Adipocyte (in vitro differentiated cells): ENCODE data around the gene DIAPH3.

Experiments used
- DNase-seq: peaks from one replicate; pipeline ENCODE4 v3.0.0-alpha.2; 2015; ENCODE audit warnings: low read depth
- H3K27me3 ChIP-seq: replicated peaks from 2 replicates; pipeline ENCODE4 v1.7.0; 2013; ENCODE audit warnings: mild to moderate bottlenecking, low read length, moderate library complexity; ENCODE audit not compliant: control insufficient read depth, insufficient read depth
- H3K36me3 ChIP-seq: 2 replicates; pipeline ENCODE4 v1.7.0; 2013; ENCODE audit warnings: low read length, mild to moderate bottlenecking, moderate library complexity; ENCODE audit not compliant: control insufficient read depth, insufficient read depth, severe bottlenecking
- H3K4me1 ChIP-seq: 2 replicates; pipeline ENCODE4 v1.7.0; 2013; ENCODE audit warnings: mild to moderate bottlenecking, low read length, moderate library complexity; ENCODE audit not compliant: control insufficient read depth, insufficient read depth
- H3K4me3 ChIP-seq: 2 replicates; pipeline ENCODE4 v1.7.0; 2013; ENCODE audit warnings: mild to moderate bottlenecking, low read length, moderate library complexity
- H3K9ac ChIP-seq: 2 replicates; pipeline ENCODE4 v1.7.0; 2013; ENCODE audit warnings: mild to moderate bottlenecking, low read length, moderate library complexity
- H3K9me3 ChIP-seq: 2 replicates; pipeline ENCODE4 v1.7.0; 2013; ENCODE audit warnings: mild to moderate bottlenecking, low read length, moderate library complexity; ENCODE audit not compliant: control insufficient read depth

DIAPH3 gene

GRCh38 chr13:59976856-59977255, 186.9 kb downstream of the DIAPH3 start:
- Histone ChIP-seq H3K9me3 (no peaks in the 10 kb centered on the region), H3K36me3 (no peaks in the 10 kb centered on the region), H3K27me3 (no peaks in the 10 kb centered on the region), H3K4me1 (no peaks in the 10 kb centered on the region), H3K9ac (no peak overlapping the region), H3K4me3 (no peak overlapping the region)
- DNase-seq, result no peak

GRCh38 chr13:59975807-59976435, 187.8 kb downstream of the DIAPH3 start:
- no peak overlapping the region for H3K9ac ChIP-seq
- no peaks in the 10 kb centered on the region for H3K36me3 ChIP-seq
- H3K4me1 ChIP-seq, result no peaks in the 10 kb centered on the region
- no peak for DNase-seq
- H3K9me3 ChIP-seq, result no peaks in the 10 kb centered on the region
- H3K4me3 ChIP-seq, result no peak overlapping the region
- H3K27me3 ChIP-seq, result no peaks in the 10 kb centered on the region

- H3K4me3 ChIP-seq, result no peak overlapping the region
- no peaks in the 10 kb centered on the region for H3K27me3 ChIP-seq
- no peak overlapping the region for H3K9ac ChIP-seq
- H3K4me1 ChIP-seq, result no peaks in the 10 kb centered on the region
- no peaks in the 10 kb centered on the region for H3K9me3 ChIP-seq
- DNase-seq, result no peak
- H3K36me3 ChIP-seq, result no peaks in the 10 kb centered on the region
Measured at GRCh38 chr13:59970847-59971246, 192.9 kb downstream of the DIAPH3 start.

- Histone ChIP-seq H3K4me3 (no peak overlapping the region), H3K9me3 (no peaks in the 10 kb centered on the region), H3K36me3 (no peaks in the 10 kb centered on the region), H3K4me1 (no peaks in the 10 kb centered on the region), H3K27me3 (no peaks in the 10 kb centered on the region), H3K9ac (no peak overlapping the region)
- DNase-seq, result no peak
Measured at GRCh38 chr13:59963827-59964226, 199.9 kb downstream of the DIAPH3 start.

- Histone ChIP-seq H3K36me3 (no peaks in the 10 kb centered on the region), H3K4me1 (no peaks in the 10 kb centered on the region), H3K9me3 (no peaks in the 10 kb centered on the region), H3K9ac (no peak overlapping the region), H3K27me3 (no peaks in the 10 kb centered on the region), H3K4me3 (no peak overlapping the region)
- no peak for DNase-seq
Measured at GRCh38 chr13:59963383-59963782, 200.3 kb downstream of the DIAPH3 start.

GRCh38 chr13:59962343-59962742, 201.4 kb downstream of the DIAPH3 start:
- no peaks in the 10 kb centered on the region for H3K36me3 ChIP-seq
- H3K9me3 ChIP-seq, result no peaks in the 10 kb centered on the region
- H3K4me3 ChIP-seq, result no peak overlapping the region
- no peaks in the 10 kb centered on the region for H3K4me1 ChIP-seq
- H3K27me3 ChIP-seq, result no peaks in the 10 kb centered on the region
- H3K9ac ChIP-seq, result no peak overlapping the region
- DNase-seq, result no peak

GRCh38 chr13:59960683-59961082, 203.0 kb downstream of the DIAPH3 start:
- no peak overlapping the region for H3K9ac ChIP-seq
- peaks cover 3% of the 10 kb centered on the region for H3K9me3 ChIP-seq
- no peaks in the 10 kb centered on the region for H3K27me3 ChIP-seq
- no peak for DNase-seq
- no peaks in the 10 kb centered on the region for H3K4me1 ChIP-seq
- H3K4me3 ChIP-seq, result no peak overlapping the region
- H3K36me3 ChIP-seq, result no peaks in the 10 kb centered on the region

GRCh38 chr13:59957438-59957837, 206.3 kb downstream of the DIAPH3 start:
- Histone ChIP-seq H3K27me3 (no peaks in the 10 kb centered on the region), H3K4me1 (no peaks in the 10 kb centered on the region), H3K36me3 (no peaks in the 10 kb centered on the region), H3K4me3 (no peak overlapping the region), H3K9me3 (peaks cover 3% of the 10 kb centered on the region), H3K9ac (no peak overlapping the region)
- no peak for DNase-seq

GRCh38 chr13:59954601-59955000, 209.1 kb downstream of the DIAPH3 start:
- Histone ChIP-seq H3K9ac (no peak overlapping the region), H3K27me3 (no peaks in the 10 kb centered on the region), H3K9me3 (peaks cover 3% of the 10 kb centered on the region), H3K4me3 (no peak overlapping the region), H3K4me1 (peaks cover 3% of the 10 kb centered on the region), H3K36me3 (no peaks in the 10 kb centered on the region)
- no peak for DNase-seq

- H3K9ac ChIP-seq, result no peak overlapping the region
- peaks cover 3% of the 10 kb centered on the region for H3K4me1 ChIP-seq
- no peak overlapping the region for H3K4me3 ChIP-seq
- no peak for DNase-seq
- H3K27me3 ChIP-seq, result no peaks in the 10 kb centered on the region
- H3K9me3 ChIP-seq, result peaks cover 3% of the 10 kb centered on the region
- H3K36me3 ChIP-seq, result no peaks in the 10 kb centered on the region
Measured at GRCh38 chr13:59951011-59951410, 212.7 kb downstream of the DIAPH3 start.

GRCh38 chr13:59950266-59950665, 213.5 kb downstream of the DIAPH3 start:
- H3K36me3 ChIP-seq, result no peaks in the 10 kb centered on the region
- H3K4me3 ChIP-seq, result no peak overlapping the region
- H3K27me3 ChIP-seq, result no peaks in the 10 kb centered on the region
- DNase-seq, result no peak
- no peak overlapping the region for H3K9ac ChIP-seq
- peaks cover 3% of the 10 kb centered on the region for H3K4me1 ChIP-seq
- no peaks in the 10 kb centered on the region for H3K9me3 ChIP-seq

GRCh38 chr13:59948686-59949085, 215.0 kb downstream of the DIAPH3 start:
- H3K4me1 ChIP-seq, result peaks cover 3% of the 10 kb centered on the region
- no peak overlapping the region for H3K4me3 ChIP-seq
- H3K36me3 ChIP-seq, result no peaks in the 10 kb centered on the region
- no peak for DNase-seq
- H3K9me3 ChIP-seq, result no peaks in the 10 kb centered on the region
- no peaks in the 10 kb centered on the region for H3K27me3 ChIP-seq
- no peak overlapping the region for H3K9ac ChIP-seq
